Measurements from ENCODE around the gene SAPCD2. TPM values are rescaled to one million over a fixed set of nuclear protein-coding genes. Genes with fewer than 3 reads are reported as not detected.
A peak's percentile ranks its signal among the peaks of the same experiment; 100 is the strongest.

Gene SAPCD2
- total RNA-seq, 1 experiment from 2014 or later = 18.4 TPM

DNA sequence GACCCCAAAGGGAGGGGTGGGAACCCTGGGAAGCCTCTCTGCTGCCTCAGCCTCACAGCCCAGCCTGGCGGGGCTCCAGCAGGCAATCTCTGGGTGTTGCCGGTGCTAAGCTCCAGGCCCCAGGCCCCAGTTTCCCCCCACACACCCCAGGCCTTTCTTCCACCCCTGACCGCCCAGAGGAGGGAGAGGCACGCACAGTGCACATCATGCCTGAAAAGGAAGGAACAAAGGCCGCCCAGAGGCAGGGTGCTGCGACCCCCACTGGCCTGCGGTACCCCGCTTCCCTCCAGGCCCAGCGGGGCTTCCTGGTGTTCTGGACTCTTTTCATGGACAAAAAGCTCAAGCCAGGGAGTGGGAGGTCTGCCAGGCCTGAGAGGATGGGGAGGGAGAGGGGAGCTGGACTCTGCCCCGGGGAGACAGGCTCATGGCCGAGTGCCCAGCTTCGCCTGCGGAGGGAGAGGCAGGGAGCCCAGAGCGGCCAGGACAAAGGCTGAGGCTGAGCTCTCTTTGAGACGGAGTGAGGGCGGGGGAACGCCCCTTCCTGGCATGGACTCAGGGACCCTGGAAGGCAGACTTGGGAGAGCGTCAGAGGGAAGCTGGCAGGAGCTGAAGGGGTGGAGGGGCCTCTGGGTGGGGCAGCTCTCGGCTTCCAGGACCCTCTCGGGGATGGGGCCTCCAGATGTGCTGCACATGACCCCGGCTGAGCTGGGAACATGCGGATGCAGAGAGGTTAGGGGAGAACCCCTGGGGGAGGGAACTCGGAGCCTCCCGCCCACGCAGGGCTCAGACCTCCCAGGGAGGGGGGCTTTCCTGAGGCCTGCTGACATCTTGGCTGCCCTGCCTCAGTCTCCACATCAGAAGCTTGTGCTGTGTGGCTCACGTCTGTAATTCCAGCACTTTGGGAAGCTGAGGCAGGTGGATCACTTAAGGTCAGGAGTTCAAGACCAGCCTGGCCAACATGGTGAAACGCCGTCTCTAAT, 14.7 kb downstream of the SAPCD2 start:
- peak; percentile 58 for ATAC-seq
- Histone ChIP-seq H3K9me3 (ENCODE audit: control insufficient read depth, insufficient read depth, low read depth, low read length) (no peaks in the 10 kb centered on the region), H3K4me1 (ENCODE audit: control insufficient read depth, insufficient read depth, low read length) (peaks cover 2% of the 10 kb centered on the region; the same call in 1 of the 2 replicates), H3K36me3 (ENCODE audit: control insufficient read depth, insufficient read depth, low read length) (no peaks in the 10 kb centered on the region), H3K4me3 (ENCODE audit: low read depth in 2 of 2, low read length in 2 of 2) (no peak overlapping the region), H3K27me3 (ENCODE audit: control insufficient read depth, insufficient read depth, low read length) (no peaks in the 10 kb centered on the region), H3K27ac (ENCODE audit: low read length) (no peak overlapping the region)
- CTCF ChIA-PET = interaction anchor here (0.6 to 1.3 kb wide), 2 partner anchors 12 to 256 kb away, joined by 4 to 8 read pairs; no protein-coding TSS in a partner anchor
- DNase-seq (ENCODE audit: low read depth, low spot score) = no peak
- in situ Hi-C loops (cut with HindIII; ENCODE audit: low pct_unique_long_range_greater_than_20kb, low sequenced_read_pairs) (no loop called here), intact Hi-C loops (cut with micrococcal nuclease; ENCODE audit: unreplicated experiment) (no loop called here)
- BruUV-seq (replicated peaks) = no TSS peak
- no peak for TF ChIP-seq SIN3A (IDR thresholded peaks at IDR 0.05; ENCODE audit: borderline replicate concordance, insufficient read depth, low read depth, low read length)
- TF ChIP-seq TCF7L2 (IDR thresholded peaks at IDR 0.05; ENCODE audit: low read depth, low read length) = no peak
- TF ChIP-seq POLR2AphosphoS5 (IDR thresholded peaks at IDR 0.05; ENCODE audit: low read depth, low read length) = no peak
- no peak for TF ChIP-seq CTCF (IDR thresholded peaks at IDR 0.05)
- TF ChIP-seq, protein P1, sequence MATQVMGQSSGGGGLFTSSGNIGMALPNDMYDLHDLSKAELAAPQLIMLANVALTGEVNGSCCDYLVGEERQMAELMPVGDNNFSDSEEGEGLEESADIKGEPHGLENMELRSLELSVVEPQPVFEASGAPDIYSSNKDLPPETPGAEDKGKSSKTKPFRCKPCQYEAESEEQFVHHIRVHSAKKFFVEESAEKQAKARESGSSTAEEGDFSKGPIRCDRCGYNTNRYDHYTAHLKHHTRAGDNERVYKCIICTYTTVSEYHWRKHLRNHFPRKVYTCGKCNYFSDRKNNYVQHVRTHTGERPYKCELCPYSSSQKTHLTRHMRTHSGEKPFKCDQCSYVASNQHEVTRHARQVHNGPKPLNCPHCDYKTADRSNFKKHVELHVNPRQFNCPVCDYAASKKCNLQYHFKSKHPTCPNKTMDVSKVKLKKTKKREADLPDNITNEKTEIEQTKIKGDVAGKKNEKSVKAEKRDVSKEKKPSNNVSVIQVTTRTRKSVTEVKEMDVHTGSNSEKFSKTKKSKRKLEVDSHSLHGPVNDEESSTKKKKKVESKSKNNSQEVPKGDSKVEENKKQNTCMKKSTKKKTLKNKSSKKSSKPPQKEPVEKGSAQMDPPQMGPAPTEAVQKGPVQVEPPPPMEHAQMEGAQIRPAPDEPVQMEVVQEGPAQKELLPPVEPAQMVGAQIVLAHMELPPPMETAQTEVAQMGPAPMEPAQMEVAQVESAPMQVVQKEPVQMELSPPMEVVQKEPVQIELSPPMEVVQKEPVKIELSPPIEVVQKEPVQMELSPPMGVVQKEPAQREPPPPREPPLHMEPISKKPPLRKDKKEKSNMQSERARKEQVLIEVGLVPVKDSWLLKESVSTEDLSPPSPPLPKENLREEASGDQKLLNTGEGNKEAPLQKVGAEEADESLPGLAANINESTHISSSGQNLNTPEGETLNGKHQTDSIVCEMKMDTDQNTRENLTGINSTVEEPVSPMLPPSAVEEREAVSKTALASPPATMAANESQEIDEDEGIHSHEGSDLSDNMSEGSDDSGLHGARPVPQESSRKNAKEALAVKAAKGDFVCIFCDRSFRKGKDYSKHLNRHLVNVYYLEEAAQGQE (IDR thresholded peaks at IDR 0.05; ENCODE audit: insufficient read depth in 1 of 2, low read depth in 2 of 2, low read length in 1 of 2) = no peak
- POLR2A ChIA-PET = interaction anchor here (0.6 kb wide), 2 partner anchors 29 to 36 kb away, joined by 3 to 8 read pairs; no protein-coding TSS in a partner anchor

DNA sequence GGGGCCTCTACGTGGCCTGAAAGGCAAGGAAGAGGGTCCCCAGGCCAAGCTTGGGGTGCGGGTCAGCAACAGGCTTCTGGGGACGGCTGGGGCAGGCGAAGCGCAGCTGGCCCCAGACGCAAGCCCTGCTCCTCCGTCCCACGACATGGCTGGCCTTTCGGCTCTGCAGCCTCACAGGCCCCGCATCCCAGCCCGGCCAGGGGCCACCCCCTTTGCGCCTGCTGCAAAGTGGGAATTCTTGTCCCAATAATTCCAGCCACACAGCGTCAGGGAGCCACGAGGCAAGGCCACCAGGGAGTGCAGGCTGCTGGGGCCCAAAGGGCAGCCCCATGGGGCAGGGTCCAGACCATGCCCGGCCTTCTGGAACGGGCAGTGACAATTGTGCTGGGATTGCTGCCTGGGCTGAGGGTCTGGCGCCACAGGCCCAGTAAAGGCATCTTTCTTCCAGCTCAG, 15.4 kb downstream of the SAPCD2 start:
- in situ Hi-C loops (cut with HindIII; ENCODE audit: low pct_unique_long_range_greater_than_20kb, low sequenced_read_pairs) (no loop called here), intact Hi-C loops (cut with micrococcal nuclease; ENCODE audit: unreplicated experiment) (no loop called here)
- TF ChIP-seq, protein P1 (IDR thresholded peaks at IDR 0.05; ENCODE audit: insufficient read depth in 1 of 2, low read depth in 2 of 2, low read length in 1 of 2) = no peak
- no peak for TF ChIP-seq TCF7L2 (IDR thresholded peaks at IDR 0.05; ENCODE audit: low read depth, low read length)
- TF ChIP-seq POLR2AphosphoS5 (IDR thresholded peaks at IDR 0.05; ENCODE audit: low read depth, low read length) = no peak
- no peak for TF ChIP-seq CTCF (IDR thresholded peaks at IDR 0.05)
- TF ChIP-seq SIN3A (IDR thresholded peaks at IDR 0.05; ENCODE audit: borderline replicate concordance, insufficient read depth, low read depth, low read length) = no peak
- ATAC-seq (no peak), DNase-seq (ENCODE audit: low read depth, low spot score) (no peak)
- Histone ChIP-seq H3K36me3 (ENCODE audit: control insufficient read depth, insufficient read depth, low read length) (no peaks in the 10 kb centered on the region), H3K27ac (ENCODE audit: low read length) (no peak overlapping the region), H3K9me3 (ENCODE audit: control insufficient read depth, insufficient read depth, low read depth, low read length) (no peaks in the 10 kb centered on the region), H3K27me3 (ENCODE audit: control insufficient read depth, insufficient read depth, low read length) (no peaks in the 10 kb centered on the region), H3K4me1 (ENCODE audit: control insufficient read depth, insufficient read depth, low read length) (peaks cover 2% of the 10 kb centered on the region; the same call in 1 of the 2 replicates), H3K4me3 (ENCODE audit: low read depth in 2 of 2, low read length in 2 of 2) (no peak overlapping the region)
- no TSS peak for BruUV-seq (replicated peaks)
- CTCF ChIA-PET = interaction anchor here (1.3 kb wide), 1 partner anchor 13 kb away, joined by 8 read pairs; no protein-coding TSS in a partner anchor
- POLR2A ChIA-PET = no interaction called here
